HepG2 (cell line): ENCODE data around the gene ALOX12. TPM values are rescaled to one million over a fixed set of nuclear protein-coding genes. Genes with fewer than 3 reads are reported as not detected.
A peak's percentile ranks its signal among the peaks of the same experiment; 100 is the strongest.

ENCODE experiments used
- ATF2 ChIP-seq: sonication (generic); formaldehyde crosslinking; IDR thresholded peaks from 2 replicates; pipeline ENCODE4 v1.4.0; 2020; ENCODE audit warnings: missing genetic modification reagents
- HDAC2 ChIP-seq: sonication (generic); formaldehyde crosslinking; IDR thresholded peaks from 2 replicates; pipeline ENCODE4 v1.4.0; 2020; ENCODE audit warnings: missing genetic modification reagents
- IRF2 ChIP-seq: IDR thresholded peaks from 2 replicates; pipeline ENCODE4 v1.6.1; 2018; ENCODE audit warnings: missing genetic modification reagents, missing compliant biosample characterization
- MAFF ChIP-seq: IDR thresholded peaks from 2 replicates; pipeline ENCODE4 v1.6.1; 2011; ENCODE audit warnings: low read depth, low read length, improper control_type of control experiment
- MED1 ChIP-seq: sonication (generic); formaldehyde crosslinking; IDR thresholded peaks from 2 replicates; pipeline ENCODE4 v1.4.0; 2020; ENCODE audit warnings: missing genetic modification reagents
- MYC ChIP-seq: sonication (generic); formaldehyde crosslinking; IDR thresholded peaks from 2 replicates; pipeline ENCODE4 v1.9.0; 2021; ENCODE audit warnings: missing genetic modification reagents, borderline replicate concordance
- RAD51 ChIP-seq: fragments of 450-650 bp; IDR thresholded peaks from 2 replicates; pipeline ENCODE4 v1.6.1; 2016; ENCODE audit warnings: borderline replicate concordance
- RXRA ChIP-seq: sonication (generic); formaldehyde crosslinking; IDR thresholded peaks from 2 replicates; pipeline ENCODE4 v1.5.1; 2020; ENCODE audit warnings: missing genetic modification reagents
- SKI ChIP-seq: fragments of 450-650 bp; IDR thresholded peaks from one replicate; pipeline ENCODE4 v1.6.1; 2018; ENCODE audit warnings: mild to moderate bottlenecking; ENCODE audit not compliant: partially characterized antibody
- STAG1 ChIP-seq: sonication (generic); formaldehyde crosslinking; IDR thresholded peaks from 2 replicates; pipeline ENCODE4 v1.4.0; 2020; ENCODE audit warnings: missing genetic modification reagents
- TCF7 ChIP-seq: sonication (generic); IDR thresholded peaks from 2 replicates; pipeline ENCODE4 v1.6.1; 2016; ENCODE audit warnings: antibody characterized with exemption, low read depth
- ZEB1 ChIP-seq: IDR thresholded peaks from 2 replicates; pipeline ENCODE4 v1.6.1; 2012; ENCODE audit warnings: mild to moderate bottlenecking, low read depth, inconsistent platforms; ENCODE audit not compliant: insufficient replicate concordance
- ZFX ChIP-seq: sonication (generic); formaldehyde crosslinking; IDR thresholded peaks from 2 replicates; pipeline ENCODE4 v1.4.0; 2020; ENCODE audit warnings: mild to moderate bottlenecking, low read depth, missing genetic modification reagents, moderate library complexity
- ZNF883 ChIP-seq: sonication (generic); formaldehyde crosslinking; IDR thresholded peaks from 2 replicates; pipeline ENCODE4 v1.5.1; 2020; ENCODE audit warnings: mild to moderate bottlenecking, missing genetic modification reagents; ENCODE audit errors: not compliant biosample characterization
- polyA plus RNA-seq, 8 experiments: library from polyadenylated mRNA; depleted of rRNA in 3 of 8; stranded (reverse) in 7 of 8; unstranded in 1 of 8; fragments of >200 nt; fragmentation: Illumina TruSeq in 4 of 8; extraction: Trizol in 4 of 8; gene quantifications; 2 replicates each; pipeline versions ENCODE4 v1.2.1 to v1.2.3, GENCODE V29; 2011 to 2016; ENCODE audit warnings: low read depth in 4 of 8, missing spikeins in 1 of 8, mixed read lengths in 1 of 8; ENCODE audit not compliant: insufficient read depth in 1 of 8
- total RNA-seq, 5 experiments: library from RNA; depleted of rRNA; stranded (reverse); fragments of >200 nt; fragmentation: Illumina TruSeq; extraction: Trizol; gene quantifications; 2 replicates each; pipeline ENCODE4 v1.2.3, GENCODE V29; 2016; ENCODE audit warnings: low read depth in 1 of 5
- TF ChIP-seq, protein P1 (sequence below): sonication (generic); formaldehyde crosslinking; conservative IDR thresholded peaks from 2 replicates; pipeline ENCODE4 v1.4.0; 2020; ENCODE audit warnings: mild to moderate bottlenecking, missing genetic modification reagents, moderate library complexity
- TF ChIP-seq, protein P2 (sequence below): sonication (generic); formaldehyde crosslinking; conservative IDR thresholded peaks from 2 replicates; pipeline ENCODE4 v1.8.0; 2022; ENCODE audit warnings: mild to moderate bottlenecking, moderate library complexity, missing genetic modification reagents
- TF ChIP-seq, protein P3 (sequence below): sonication (generic); formaldehyde crosslinking; IDR thresholded peaks from 2 replicates; pipeline ENCODE4 v1.4.0; 2020; ENCODE audit warnings: mild to moderate bottlenecking, missing genetic modification reagents

ALOX12 gene
- total and polyA plus RNA-seq, 2 of the 13 experiments (the other 11 are each of a cell fraction or from before 2014, with no cell fraction given), result not detected

GRCh38 chr17:7046725-7047397 lies 51.0 kb downstream of the ALOX12 start (continued):
- TF ChIP-seq, protein P1, sequence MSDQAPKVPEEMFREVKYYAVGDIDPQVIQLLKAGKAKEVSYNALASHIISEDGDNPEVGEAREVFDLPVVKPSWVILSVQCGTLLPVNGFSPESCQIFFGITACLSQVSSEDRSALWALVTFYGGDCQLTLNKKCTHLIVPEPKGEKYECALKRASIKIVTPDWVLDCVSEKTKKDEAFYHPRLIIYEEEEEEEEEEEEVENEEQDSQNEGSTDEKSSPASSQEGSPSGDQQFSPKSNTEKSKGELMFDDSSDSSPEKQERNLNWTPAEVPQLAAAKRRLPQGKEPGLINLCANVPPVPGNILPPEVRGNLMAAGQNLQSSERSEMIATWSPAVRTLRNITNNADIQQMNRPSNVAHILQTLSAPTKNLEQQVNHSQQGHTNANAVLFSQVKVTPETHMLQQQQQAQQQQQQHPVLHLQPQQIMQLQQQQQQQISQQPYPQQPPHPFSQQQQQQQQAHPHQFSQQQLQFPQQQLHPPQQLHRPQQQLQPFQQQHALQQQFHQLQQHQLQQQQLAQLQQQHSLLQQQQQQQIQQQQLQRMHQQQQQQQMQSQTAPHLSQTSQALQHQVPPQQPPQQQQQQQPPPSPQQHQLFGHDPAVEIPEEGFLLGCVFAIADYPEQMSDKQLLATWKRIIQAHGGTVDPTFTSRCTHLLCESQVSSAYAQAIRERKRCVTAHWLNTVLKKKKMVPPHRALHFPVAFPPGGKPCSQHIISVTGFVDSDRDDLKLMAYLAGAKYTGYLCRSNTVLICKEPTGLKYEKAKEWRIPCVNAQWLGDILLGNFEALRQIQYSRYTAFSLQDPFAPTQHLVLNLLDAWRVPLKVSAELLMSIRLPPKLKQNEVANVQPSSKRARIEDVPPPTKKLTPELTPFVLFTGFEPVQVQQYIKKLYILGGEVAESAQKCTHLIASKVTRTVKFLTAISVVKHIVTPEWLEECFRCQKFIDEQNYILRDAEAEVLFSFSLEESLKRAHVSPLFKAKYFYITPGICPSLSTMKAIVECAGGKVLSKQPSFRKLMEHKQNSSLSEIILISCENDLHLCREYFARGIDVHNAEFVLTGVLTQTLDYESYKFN (CRISPR knock-in tag), result peak; percentile 81
- peak; percentile 46 for TF ChIP-seq ZEB1
- 0 out of 2 replicates have a peak, but pooled peaks have one; percentile 5 for TF ChIP-seq STAG1
- TF ChIP-seq MAFF, result peak; percentile 86
- peak; percentile 78 for TF ChIP-seq HDAC2 (CRISPR knock-in tag)
- peak; percentile 96 for TF ChIP-seq RAD51
- TF ChIP-seq MED1 (CRISPR knock-in tag), result peak; percentile 64; the same call in 1 of the 2 replicates
- TF ChIP-seq ZFX, result peak; percentile 67
- TF ChIP-seq, protein P2, sequence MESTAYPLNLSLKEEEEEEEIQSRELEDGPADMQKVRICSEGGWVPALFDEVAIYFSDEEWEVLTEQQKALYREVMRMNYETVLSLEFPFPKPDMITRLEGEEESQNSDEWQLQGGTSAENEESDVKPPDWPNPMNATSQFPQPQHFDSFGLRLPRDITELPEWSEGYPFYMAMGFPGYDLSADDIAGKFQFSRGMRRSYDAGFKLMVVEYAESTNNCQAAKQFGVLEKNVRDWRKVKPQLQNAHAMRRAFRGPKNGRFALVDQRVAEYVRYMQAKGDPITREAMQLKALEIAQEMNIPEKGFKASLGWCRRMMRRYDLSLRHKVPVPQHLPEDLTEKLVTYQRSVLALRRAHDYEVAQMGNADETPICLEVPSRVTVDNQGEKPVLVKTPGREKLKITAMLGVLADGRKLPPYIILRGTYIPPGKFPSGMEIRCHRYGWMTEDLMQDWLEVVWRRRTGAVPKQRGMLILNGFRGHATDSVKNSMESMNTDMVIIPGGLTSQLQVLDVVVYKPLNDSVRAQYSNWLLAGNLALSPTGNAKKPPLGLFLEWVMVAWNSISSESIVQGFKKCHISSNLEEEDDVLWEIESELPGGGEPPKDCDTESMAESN, result 0 out of 2 replicates have a peak, but pooled peaks have one; percentile 28
- peak; percentile 92 for TF ChIP-seq ATF2 (CRISPR knock-in tag)
- TF ChIP-seq TCF7, result peak; percentile 94
- peak; percentile 21; the same call in 1 of the 2 replicates for TF ChIP-seq MYC (CRISPR knock-in tag)
- TF ChIP-seq SKI, result peak; percentile 36
- TF ChIP-seq IRF2 (CRISPR knock-in tag), result peak; percentile 75; the same call in 1 of the 2 replicates
- TF ChIP-seq, protein P3, sequence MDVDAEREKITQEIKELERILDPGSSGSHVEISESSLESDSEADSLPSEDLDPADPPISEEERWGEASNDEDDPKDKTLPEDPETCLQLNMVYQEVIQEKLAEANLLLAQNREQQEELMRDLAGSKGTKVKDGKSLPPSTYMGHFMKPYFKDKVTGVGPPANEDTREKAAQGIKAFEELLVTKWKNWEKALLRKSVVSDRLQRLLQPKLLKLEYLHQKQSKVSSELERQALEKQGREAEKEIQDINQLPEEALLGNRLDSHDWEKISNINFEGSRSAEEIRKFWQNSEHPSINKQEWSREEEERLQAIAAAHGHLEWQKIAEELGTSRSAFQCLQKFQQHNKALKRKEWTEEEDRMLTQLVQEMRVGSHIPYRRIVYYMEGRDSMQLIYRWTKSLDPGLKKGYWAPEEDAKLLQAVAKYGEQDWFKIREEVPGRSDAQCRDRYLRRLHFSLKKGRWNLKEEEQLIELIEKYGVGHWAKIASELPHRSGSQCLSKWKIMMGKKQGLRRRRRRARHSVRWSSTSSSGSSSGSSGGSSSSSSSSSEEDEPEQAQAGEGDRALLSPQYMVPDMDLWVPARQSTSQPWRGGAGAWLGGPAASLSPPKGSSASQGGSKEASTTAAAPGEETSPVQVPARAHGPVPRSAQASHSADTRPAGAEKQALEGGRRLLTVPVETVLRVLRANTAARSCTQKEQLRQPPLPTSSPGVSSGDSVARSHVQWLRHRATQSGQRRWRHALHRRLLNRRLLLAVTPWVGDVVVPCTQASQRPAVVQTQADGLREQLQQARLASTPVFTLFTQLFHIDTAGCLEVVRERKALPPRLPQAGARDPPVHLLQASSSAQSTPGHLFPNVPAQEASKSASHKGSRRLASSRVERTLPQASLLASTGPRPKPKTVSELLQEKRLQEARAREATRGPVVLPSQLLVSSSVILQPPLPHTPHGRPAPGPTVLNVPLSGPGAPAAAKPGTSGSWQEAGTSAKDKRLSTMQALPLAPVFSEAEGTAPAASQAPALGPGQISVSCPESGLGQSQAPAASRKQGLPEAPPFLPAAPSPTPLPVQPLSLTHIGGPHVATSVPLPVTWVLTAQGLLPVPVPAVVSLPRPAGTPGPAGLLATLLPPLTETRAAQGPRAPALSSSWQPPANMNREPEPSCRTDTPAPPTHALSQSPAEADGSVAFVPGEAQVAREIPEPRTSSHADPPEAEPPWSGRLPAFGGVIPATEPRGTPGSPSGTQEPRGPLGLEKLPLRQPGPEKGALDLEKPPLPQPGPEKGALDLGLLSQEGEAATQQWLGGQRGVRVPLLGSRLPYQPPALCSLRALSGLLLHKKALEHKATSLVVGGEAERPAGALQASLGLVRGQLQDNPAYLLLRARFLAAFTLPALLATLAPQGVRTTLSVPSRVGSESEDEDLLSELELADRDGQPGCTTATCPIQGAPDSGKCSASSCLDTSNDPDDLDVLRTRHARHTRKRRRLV (CRISPR knock-in tag), result 0 out of 2 replicates have a peak, but pooled peaks have one; percentile 22
- peak; percentile 35; the same call in 1 of the 2 replicates for TF ChIP-seq RXRA (CRISPR knock-in tag)
- TF ChIP-seq ZNF883, result peak; percentile 11
